H9 (cell line): Measurements from ENCODE around the gene PTPN21. TPM values are rescaled to one million over a fixed set of nuclear protein-coding genes. Genes with fewer than 3 reads are reported as not detected.
A peak's percentile ranks its signal among the peaks of the same experiment; 100 is the strongest.

Experiments used
- DNase-seq: peaks from one replicate; pipeline ENCODE4 v3.0.0-alpha.2; 2017
- H2AFZ ChIP-seq: one replicate; pipeline ENCODE4 v1.6.1; 2013; ENCODE audit warnings: mild to moderate bottlenecking, low read length, control low read depth, moderate library complexity
- H2AK5ac ChIP-seq: 2 replicates; pipeline ENCODE4 v1.6.1; 2013; ENCODE audit warnings: low read length, control low read depth, mixed read lengths; ENCODE audit not compliant: insufficient read length
- H2BK120ac ChIP-seq: one replicate; pipeline ENCODE4 v1.6.1; 2013; ENCODE audit warnings: low read depth, mild to moderate bottlenecking, low read length, control low read depth, inconsistent platforms; ENCODE audit not compliant: poor library complexity, severe bottlenecking
- H2BK12ac ChIP-seq: 2 replicates; pipeline ENCODE4 v1.6.1; 2013; ENCODE audit warnings: low read length, control low read depth, mixed read lengths, low read depth; ENCODE audit not compliant: insufficient read length
- H2BK15ac ChIP-seq: 2 replicates; pipeline ENCODE4 v1.6.1; 2013; ENCODE audit warnings: low read depth, low read length, control low read depth
- H2BK20ac ChIP-seq: one replicate; pipeline ENCODE4 v1.6.1; 2013; ENCODE audit warnings: low read depth, mild to moderate bottlenecking, low read length, control low read depth, inconsistent platforms; ENCODE audit not compliant: poor library complexity, severe bottlenecking
- H2BK5ac ChIP-seq: 2 replicates; pipeline ENCODE4 v1.6.1; 2013; ENCODE audit warnings: low read length, control low read depth, mixed read lengths; ENCODE audit not compliant: insufficient read length
- H3K14ac ChIP-seq: 2 replicates; pipeline ENCODE4 v1.6.1; 2013; ENCODE audit warnings: low read length, control low read depth; ENCODE audit not compliant: insufficient read depth
- H3K18ac ChIP-seq: 2 replicates; pipeline ENCODE4 v1.6.1; 2013; ENCODE audit warnings: low read depth, mild to moderate bottlenecking, mixed read lengths, low read length, control low read depth; ENCODE audit not compliant: insufficient read length
- H3K23ac ChIP-seq: 2 replicates; pipeline ENCODE4 v1.6.1; 2013; ENCODE audit warnings: low read length, control low read depth, mixed read lengths, low read depth; ENCODE audit not compliant: insufficient read length
- H3K23me2 ChIP-seq: 2 replicates; pipeline ENCODE4 v1.6.1; 2013; ENCODE audit warnings: low read depth, mild to moderate bottlenecking, mixed read lengths, low read length, control low read depth; ENCODE audit not compliant: insufficient read length, poor library complexity, severe bottlenecking
- H3K27ac ChIP-seq: 2 replicates; pipeline ENCODE4 v1.5.1; 2013; ENCODE audit warnings: low read length, control low read depth, mixed read lengths, low read depth; ENCODE audit not compliant: insufficient read length
- H3K27me3 ChIP-seq: 2 replicates; pipeline ENCODE4 v1.6.1; 2013; ENCODE audit warnings: low read length, control low read depth, inconsistent platforms; ENCODE audit not compliant: insufficient read depth
- H3K4ac ChIP-seq: 2 replicates; pipeline ENCODE4 v1.6.1; 2013; ENCODE audit warnings: low read depth, mild to moderate bottlenecking, control low read depth, inconsistent platforms, low read length, moderate library complexity
- H3K4me1 ChIP-seq: 2 replicates; pipeline ENCODE4 v1.6.1; 2013; ENCODE audit warnings: low read length, control low read depth, inconsistent platforms; ENCODE audit not compliant: insufficient read depth
- H3K4me2 ChIP-seq: 2 replicates; pipeline ENCODE4 v1.6.1; 2013; ENCODE audit warnings: low read length, control low read depth, mixed read lengths; ENCODE audit not compliant: insufficient read length, insufficient read depth
- H3K56ac ChIP-seq: 2 replicates; pipeline ENCODE4 v1.6.1; 2013; ENCODE audit warnings: low read depth, mild to moderate bottlenecking, mixed read lengths, low read length, control low read depth; ENCODE audit not compliant: insufficient read length
- H3K79me1 ChIP-seq: 2 replicates; pipeline ENCODE4 v1.6.1; 2013; ENCODE audit warnings: low read depth, mild to moderate bottlenecking, moderate library complexity, low read length, control low read depth, inconsistent platforms; ENCODE audit not compliant: insufficient read depth, poor library complexity, severe bottlenecking
- H3K79me2 ChIP-seq: 2 replicates; pipeline ENCODE4 v1.6.1; 2013; ENCODE audit warnings: low read length, control low read depth, inconsistent platforms; ENCODE audit not compliant: insufficient read depth
- H3K9ac ChIP-seq: 2 replicates; pipeline ENCODE4 v1.6.1; 2013; ENCODE audit warnings: low read length, control low read depth, mixed read lengths; ENCODE audit not compliant: insufficient read length; ENCODE audit errors: extremely low read depth
- H3K9me3 ChIP-seq: one replicate; pipeline ENCODE4 v1.6.1; 2013; ENCODE audit warnings: low read depth, low read length, inconsistent platforms; ENCODE audit not compliant: control insufficient read depth
- H3T11ph ChIP-seq: one replicate; pipeline ENCODE4 v1.6.1; 2013; ENCODE audit warnings: mild to moderate bottlenecking, low read length, control low read depth, inconsistent platforms
- H4K20me1 ChIP-seq: one replicate; pipeline ENCODE4 v1.6.1; 2013; ENCODE audit not compliant: control insufficient read depth, insufficient read length, insufficient read depth
- H4K5ac ChIP-seq: 2 replicates; pipeline ENCODE4 v1.6.1; 2013; ENCODE audit warnings: low read depth, mild to moderate bottlenecking, mixed read lengths, low read length, control low read depth; ENCODE audit not compliant: insufficient read length
- H4K8ac ChIP-seq: replicated peaks from 2 replicates; pipeline ENCODE4 v1.6.1; 2013; ENCODE audit warnings: low read length, control low read depth, mixed read lengths, low read depth; ENCODE audit not compliant: insufficient read length
- H4K91ac ChIP-seq: 2 replicates; pipeline ENCODE4 v1.6.1; 2013; ENCODE audit warnings: low read depth, mild to moderate bottlenecking, moderate library complexity, mixed read lengths, low read length, control low read depth; ENCODE audit not compliant: insufficient read length
- H3K27ac Mint-ChIP-seq, 3 experiments: 2 replicates in 2 of 3; 3 replicates in 1 of 3; pipeline ENCODE4 v1.8.0; 2020 to 2021; ENCODE audit warnings: mixed read lengths in 3 of 3, mild to moderate bottlenecking in 1 of 3, moderate library complexity in 1 of 3
- H3K27me3 Mint-ChIP-seq: 2 replicates; pipeline ENCODE4 v1.8.0; 2021; ENCODE audit warnings: low read depth, mild to moderate bottlenecking, moderate library complexity, mixed read lengths
- H3K36me3 Mint-ChIP-seq, 3 experiments: 2 replicates in 2 of 3; 3 replicates in 1 of 3; pipeline ENCODE4 v1.8.0; 2020 to 2021; ENCODE audit warnings: low read depth in 3 of 3, mixed read lengths in 3 of 3; ENCODE audit not compliant: insufficient read depth in 1 of 3
- H3K4me1 Mint-ChIP-seq, 2 experiments: 2 replicates each; pipeline ENCODE4 v1.8.0; 2020; ENCODE audit warnings: mixed read lengths in 2 of 2
- H3K4me3 Mint-ChIP-seq, 2 experiments: 2 replicates in 1 of 2; 3 replicates in 1 of 2; pipeline ENCODE4 v1.8.0; 2020 to 2021; ENCODE audit warnings: mild to moderate bottlenecking in 2 of 2, mixed read lengths in 2 of 2, moderate library complexity in 1 of 2
- H3K9me3 Mint-ChIP-seq, 2 experiments: 2 replicates in 1 of 2; 3 replicates in 1 of 2; pipeline ENCODE4 v1.8.0; 2020; ENCODE audit warnings: mild to moderate bottlenecking in 2 of 2, mixed read lengths in 2 of 2, moderate library complexity in 1 of 2
- whole genome bisulfite sequencing: extraction: QIAGEN DNeasy Blood & Tissue Kit; methylation state at CpG from one replicate; pipeline ENCODE4 v1.1.7; 2013; ENCODE audit warnings: missing lambda C conversion rate, low lambda C conversion rate, mixed read lengths; ENCODE audit not compliant: insufficient read length; ENCODE audit errors: extremely low coverage; 5-methylcytosine and 5-hydroxymethylcytosine counted together
- total RNA-seq: library from RNA; stranded (reverse); gene quantifications from 2 replicates; pipeline ENCODE4 v1.2.1, GENCODE V29; 2021
- TF ChIP-seq, protein P1 (sequence below): fragments of 200-600 bp; sonication (generic); conservative IDR thresholded peaks from 3 replicates; pipeline ENCODE4 v1.8.0; 2021; ENCODE audit warnings: antibody characterized with exemption, mild to moderate bottlenecking

Gene PTPN21
- total RNA-seq, 1 experiment from 2014 or later: 14.3 TPM

DNA sequence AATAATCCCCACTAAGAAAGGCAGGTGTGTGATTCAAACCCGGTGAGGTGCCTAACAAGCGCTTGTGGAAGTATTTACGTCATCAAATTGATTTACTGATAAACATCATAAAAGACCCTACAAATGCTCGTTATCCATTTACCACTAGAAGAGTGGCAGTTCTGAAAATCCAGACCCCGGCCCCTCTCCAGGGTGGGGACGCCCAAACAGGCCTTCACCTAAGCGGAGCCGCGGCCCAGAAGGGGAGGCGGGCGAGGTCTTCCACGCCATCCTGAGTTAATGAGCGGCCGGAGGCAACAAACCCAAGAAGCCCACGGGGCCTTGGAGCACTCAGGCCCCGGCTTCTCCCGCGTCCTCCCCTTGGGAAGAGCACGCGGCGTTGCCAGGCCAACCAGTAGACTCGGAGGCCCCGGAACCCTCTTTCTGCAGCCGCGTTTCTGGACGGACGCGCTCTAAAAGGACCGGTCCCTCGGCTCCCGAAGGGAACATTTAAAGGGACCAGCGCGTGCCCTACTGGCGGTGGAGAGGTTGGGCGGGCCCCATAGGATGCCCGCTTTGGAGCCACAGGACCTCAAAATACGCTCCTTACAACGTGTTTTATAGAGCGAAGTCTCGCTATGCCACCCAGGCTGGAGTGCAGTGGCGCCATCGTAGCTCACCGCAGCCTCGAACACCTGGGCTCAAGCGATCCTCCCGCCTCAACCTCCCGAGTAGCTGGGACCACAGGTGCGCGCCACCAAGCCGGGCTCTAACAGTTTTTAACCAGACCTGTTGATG is 3.5 kb downstream of the PTPN21 start:
- no peaks in the 10 kb centered on the region for H3K79me2 ChIP-seq
- H2BK5ac ChIP-seq: no peak overlapping the region
- no CpG with 5 or more reads among the region's 50 CpGs for WGBS

More for the DNA sequence above, 3.5 kb downstream of the PTPN21 start:
- Histone ChIP-seq H2BK120ac (no peak overlapping the region), H4K5ac (no peak overlapping the region), H3K14ac (no peak overlapping the region), H3K79me1 (no peaks in the 10 kb centered on the region), H3K9ac (peak overlapping the region; percentile 16), H3K4ac (no peak overlapping the region), H3K18ac (no peak overlapping the region), H2BK15ac (no peak overlapping the region), H4K20me1 (no peaks in the 10 kb centered on the region), H2BK20ac (no peak overlapping the region), H3K27me3 (no peaks in the 10 kb centered on the region), H3K27ac (no peak overlapping the region), H2AFZ (no peak overlapping the region), H4K91ac (no peak overlapping the region), H2AK5ac (no peak overlapping the region), H3K23ac (no peak overlapping the region), H2BK12ac (no peak overlapping the region), H3K9me3 (no peaks in the 10 kb centered on the region), H3K23me2 (peaks cover 13% of the 10 kb centered on the region), H3K4me1 (no peaks in the 10 kb centered on the region), H3K4me2 (peak overlapping the region; percentile 34), H3K56ac (no peak overlapping the region), H3T11ph (no peak overlapping the region), H4K8ac (no peak overlapping the region)
- Mint-ChIP-seq H3K4me1 (peaks cover 21 to 23% of the 10 kb centered on the region in 2 experiments), H3K27me3 (peaks cover 2% of the 10 kb centered on the region; the same call in 1 of the 2 replicates), H3K4me3 (peak overlapping the region; percentile 58 to 74), H3K27ac (no peak overlapping the region), H3K36me3 (peaks cover 2 to 30% (median 23%) of the 10 kb centered on the region in 3 experiments; a peak in 5 of 7 replicates), H3K9me3 (no peaks in the 10 kb centered on the region; a peak in 1 of 5 replicates)
- peak; percentile 86 for DNase-seq
- TF ChIP-seq, protein P1, sequence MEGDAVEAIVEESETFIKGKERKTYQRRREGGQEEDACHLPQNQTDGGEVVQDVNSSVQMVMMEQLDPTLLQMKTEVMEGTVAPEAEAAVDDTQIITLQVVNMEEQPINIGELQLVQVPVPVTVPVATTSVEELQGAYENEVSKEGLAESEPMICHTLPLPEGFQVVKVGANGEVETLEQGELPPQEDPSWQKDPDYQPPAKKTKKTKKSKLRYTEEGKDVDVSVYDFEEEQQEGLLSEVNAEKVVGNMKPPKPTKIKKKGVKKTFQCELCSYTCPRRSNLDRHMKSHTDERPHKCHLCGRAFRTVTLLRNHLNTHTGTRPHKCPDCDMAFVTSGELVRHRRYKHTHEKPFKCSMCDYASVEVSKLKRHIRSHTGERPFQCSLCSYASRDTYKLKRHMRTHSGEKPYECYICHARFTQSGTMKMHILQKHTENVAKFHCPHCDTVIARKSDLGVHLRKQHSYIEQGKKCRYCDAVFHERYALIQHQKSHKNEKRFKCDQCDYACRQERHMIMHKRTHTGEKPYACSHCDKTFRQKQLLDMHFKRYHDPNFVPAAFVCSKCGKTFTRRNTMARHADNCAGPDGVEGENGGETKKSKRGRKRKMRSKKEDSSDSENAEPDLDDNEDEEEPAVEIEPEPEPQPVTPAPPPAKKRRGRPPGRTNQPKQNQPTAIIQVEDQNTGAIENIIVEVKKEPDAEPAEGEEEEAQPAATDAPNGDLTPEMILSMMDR: peak; percentile 43; the same call in 1 of the 3 replicates
